Sigmoid colon (tissue), 7 donors: Measurements from ENCODE around the gene PCGF5. TPM values are rescaled to one million over a fixed set of nuclear protein-coding genes. Genes with fewer than 3 reads are reported as not detected.
"Not testable (repeated sequence)": the region's sequence is repeated elsewhere in the genome, so short reads cannot be mapped to it uniquely, and the experiment has no call there.

Experiments
- DNase-seq: peaks from one replicate; pipeline ENCODE4 v3.0.0-alpha.2; 2019
- H3K27ac ChIP-seq, 4 donors: fragments of 200-600 bp; sonication (generic); one replicate each; pipeline ENCODE4 v1.5.1; 2016 to 2019; ENCODE audit warnings: mild to moderate bottlenecking in 1 of 4
- H3K27me3 ChIP-seq, 3 donors: fragments of 200-600 bp; sonication (generic); one replicate each; pipeline ENCODE4 v1.5.1; 2019; ENCODE audit warnings: mild to moderate bottlenecking in 1 of 3
- H3K36me3 ChIP-seq, 4 donors: fragments of 200-600 bp; sonication (generic); one replicate each; pipeline ENCODE4 v1.5.1; 2016 to 2019
- H3K4me1 ChIP-seq, 4 donors: fragments of 200-600 bp; sonication (generic); one replicate each; pipeline ENCODE4 v1.5.1; 2017 to 2019
- H3K4me3 ChIP-seq, 4 donors: fragments of 200-600 bp; sonication (generic); one replicate each; pipeline ENCODE4 v1.5.1; 2017 to 2019; ENCODE audit warnings: mild to moderate bottlenecking in 2 of 4, moderate library complexity in 1 of 4
- H3K9me3 ChIP-seq, 4 donors: fragments of 200-600 bp in 3 of 4; sonication (generic) in 3 of 4; one replicate each; pipeline versions ENCODE4 v1.5.1 to v1.6.1; 2013 to 2019
- CTCF ChIP-seq, 4 experiments: fragments of 450-650 bp in 3 of 4; fragments of 200-600 bp in 1 of 4; IDR thresholded peaks; one replicate each; pipeline ENCODE4 v1.5.1; 2016 to 2019; ENCODE audit warnings: antibody characterized with exemption in 4 of 4, mild to moderate bottlenecking in 3 of 4, moderate library complexity in 2 of 4
- EP300 ChIP-seq, 4 donors: sonication (generic); formaldehyde crosslinking; IDR thresholded peaks; one replicate each; pipeline ENCODE4 v1.6.1; 2017; ENCODE audit warnings: antibody characterized with exemption in 4 of 4
- POLR2A ChIP-seq, 2 donors: fragments of 450-650 bp; IDR thresholded peaks; one replicate each; pipeline ENCODE4 v1.6.1; 2016; ENCODE audit warnings: antibody characterized with exemption in 2 of 2, mild to moderate bottlenecking in 2 of 2, moderate library complexity in 2 of 2
- POLR2AphosphoS5 ChIP-seq, 4 donors: sonication (generic); formaldehyde crosslinking; IDR thresholded peaks; one replicate each; pipeline ENCODE4 v1.6.1; 2017; ENCODE audit warnings: antibody characterized with exemption in 4 of 4
- WGBS, 2 donors: extraction: QIAGEN DNeasy Blood & Tissue Kit; methylation state at CpG; one replicate each; pipeline ENCODE4 v1.1.7; 2013; 5-methylcytosine and 5-hydroxymethylcytosine counted together
- intact Hi-C: fragments of 100-400 bp; cut with DNase I; formaldehyde crosslinking; loops from one replicate; pipeline ENCODE4 v1.15.1; 2023
- polyA plus RNA-seq, 3 donors: library from polyadenylated mRNA; stranded (reverse); fragments of 200-250 nt; gene quantifications; one replicate each; pipeline ENCODE4 v1.2.3, GENCODE V29; 2013
- total RNA-seq, 4 donors: library from RNA; depleted of rRNA; stranded (reverse); fragments of >200 nt; gene quantifications; one replicate each; pipeline ENCODE4 v1.1.0, GENCODE V29; 2016
- donor health status: healthy with polysubstance abuse.
- donor health status: Bipolar disorder and iron deficiency.
- donor health status: healthy.

The PCGF5 gene
- total and polyA plus RNA-seq, 7 donors, result 38.9 to 78.7 (median 49.6) TPM

GRCh38 chr10:91253300-91253699 is 32.8 kb downstream of the PCGF5 start:
- Histone ChIP-seq H3K4me3 (no peak overlapping the region), H3K9me3 (no peaks in the 10 kb centered on the region), H3K27ac (no peak overlapping the region), H3K4me1 (no peaks in the 10 kb centered on the region), H3K36me3 (peaks cover 0 to 52% (median 14%) of the 10 kb centered on the region in 4 donors), H3K27me3 (no peaks in the 10 kb centered on the region)
- DNase-seq, result no peak
- 95% methylated on average over 4 of the region's 4 CpGs for WGBS, 2 donors
- TF ChIP-seq EP300 (IDR thresholded peaks at IDR 0.05), result no peak
- no peak for TF ChIP-seq POLR2A (IDR thresholded peaks at IDR 0.05)
- TF ChIP-seq POLR2AphosphoS5 (IDR thresholded peaks at IDR 0.05), result no peak
- no peak for TF ChIP-seq CTCF (IDR thresholded peaks at IDR 0.05)
- intact Hi-C loops, result no loop called here

DNA sequence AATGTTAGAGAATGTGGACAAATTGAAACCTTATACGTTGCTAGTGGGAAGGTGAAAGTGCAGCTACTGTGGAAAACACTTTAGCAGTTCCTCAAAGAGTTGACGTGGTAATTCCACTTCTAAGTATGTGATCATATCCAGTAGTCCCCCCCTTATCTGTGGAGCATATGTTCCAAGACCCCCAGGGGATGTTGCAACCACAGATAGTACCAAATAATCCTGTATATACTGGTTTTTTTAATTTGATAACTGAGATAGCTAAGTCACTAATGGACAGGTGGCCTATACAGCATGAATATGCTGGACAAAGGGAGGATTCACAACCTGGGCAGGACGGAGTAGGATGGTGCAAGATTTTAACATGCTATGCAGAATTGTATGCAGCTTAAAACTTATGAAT is 36.8 kb downstream of the PCGF5 start:
- TF ChIP-seq POLR2A (IDR thresholded peaks at IDR 0.05) (no peak), POLR2AphosphoS5 (IDR thresholded peaks at IDR 0.05) (no peak), EP300 (IDR thresholded peaks at IDR 0.05) (no peak), CTCF (IDR thresholded peaks at IDR 0.05) (no peak)
- no peaks in the 10 kb centered on the region for H3K27me3 ChIP-seq
- no peaks in the 10 kb centered on the region for H3K9me3 ChIP-seq
- no peak for DNase-seq
- H3K4me1 ChIP-seq, result no peaks in the 10 kb centered on the region
- H3K36me3 ChIP-seq, result peaks cover 0 to 51% (median 14%) of the 10 kb centered on the region in 4 donors
- H3K27ac ChIP-seq, result no peak overlapping the region
- intact Hi-C loops, result no loop called here
- no peak overlapping the region for H3K4me3 ChIP-seq
- WGBS, 2 donors, result 91% methylated on average over 3 of the region's 3 CpGs

- peaks cover 0 to 20% (median 0%) of the 10 kb centered on the region in 4 donors for H3K36me3 ChIP-seq
These were observed 40.0 kb downstream of the PCGF5 start for GRCh38 chr10:91260417-91260816.

DNA sequence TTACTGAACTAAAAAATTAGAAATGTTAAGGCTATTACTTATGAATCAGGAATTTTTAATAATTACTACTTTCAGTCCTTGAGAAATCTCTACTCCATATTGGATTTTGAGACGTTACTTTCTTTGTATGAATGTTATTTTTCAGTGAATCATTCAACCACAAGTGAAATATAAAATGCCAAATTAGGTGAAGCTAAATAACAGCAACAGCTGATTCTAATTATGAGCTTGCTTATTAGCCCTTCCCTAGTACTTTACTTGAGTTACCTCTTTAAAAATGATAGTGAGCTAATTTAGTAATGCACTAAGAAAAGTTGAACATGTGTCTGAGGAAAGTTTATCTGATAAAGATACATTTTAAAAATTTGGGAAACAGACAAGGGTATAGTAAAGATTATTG is 51.4 kb downstream of the PCGF5 start:
- no peak for TF ChIP-seq POLR2A (IDR thresholded peaks at IDR 0.05)
- WGBS, 2 donors, result 93 to 94% methylated on average over 1 of the region's 1 CpG
- H3K27ac ChIP-seq, result no peak overlapping the region
- H3K4me1 ChIP-seq, result no peaks in the 10 kb centered on the region
- peaks cover 0 to 36% (median 5%) of the 10 kb centered on the region in 4 donors for H3K36me3 ChIP-seq
- intact Hi-C loops, result no loop called here
- H3K27me3 ChIP-seq, result no peaks in the 10 kb centered on the region
- DNase-seq, result no peak
- H3K9me3 ChIP-seq, result no peaks in the 10 kb centered on the region
- H3K4me3 ChIP-seq, result no peak overlapping the region

More at GRCh38 chr10:91260417-91260816, 40.0 kb downstream of the PCGF5 start:
- H3K4me3 ChIP-seq, intact Hi-C loops, H3K4me1 ChIP-seq, H3K9me3 ChIP-seq, H3K27ac ChIP-seq, DNase-seq, H3K27me3 ChIP-seq: not testable (repeated sequence)
- 90 to 96% methylated on average over 2 to 3 of the region's 3 CpGs for WGBS, 2 donors

- peaks cover 0 to 38% (median 17%) of the 10 kb centered on the region in 4 donors for H3K4me1 ChIP-seq
- no peak for DNase-seq
- intact Hi-C loops, result no loop called here
- no peak overlapping the region for H3K4me3 ChIP-seq
- 78 to 89% methylated on average over 6 of the region's 6 CpGs for WGBS, 2 donors
- H3K27ac ChIP-seq, result peak overlapping the region; percentile 52 to 72 (median 62)
- H3K27me3 ChIP-seq, result no peaks in the 10 kb centered on the region
- H3K9me3 ChIP-seq, result no peaks in the 10 kb centered on the region
- no peaks in the 10 kb centered on the region for H3K36me3 ChIP-seq
- TF ChIP-seq CTCF (IDR thresholded peaks at IDR 0.05) (no peak), POLR2AphosphoS5 (IDR thresholded peaks at IDR 0.05) (peak in 2 of 4 donors; percentile 51 to 65)
These were observed 64.1 kb downstream of the PCGF5 start for GRCh38 chr10:91284486-91285090.

DNA sequence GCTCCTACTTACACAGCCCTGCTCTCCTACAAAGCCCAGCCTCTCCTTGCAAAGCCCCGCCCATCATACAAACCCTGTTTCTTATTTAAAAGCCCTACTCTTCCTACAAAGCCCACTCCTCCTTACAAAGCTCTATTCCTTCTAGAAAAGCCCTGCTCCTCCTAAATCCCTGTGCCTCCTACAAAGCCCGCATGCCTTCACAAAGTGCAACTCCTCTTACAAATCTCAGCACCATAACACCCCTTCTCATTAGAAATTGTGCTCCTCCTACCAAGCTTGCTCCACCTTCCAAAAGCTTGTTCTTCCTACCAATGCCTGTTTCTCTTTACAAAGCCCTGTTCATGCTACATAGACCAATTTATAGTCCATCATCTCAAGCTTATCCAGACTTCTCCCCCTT is 66.1 kb downstream of the PCGF5 start:
- Histone ChIP-seq H3K27ac (no peak overlapping the region), H3K4me1 (peaks cover 0 to 38% (median 17%) of the 10 kb centered on the region in 4 donors), H3K4me3 (no peak overlapping the region), H3K36me3 (no peaks in the 10 kb centered on the region), H3K9me3 (no peaks in the 10 kb centered on the region), H3K27me3 (no peaks in the 10 kb centered on the region)
- DNase-seq, result no peak
- no peak for TF ChIP-seq POLR2A (IDR thresholded peaks at IDR 0.05)
- intact Hi-C loops, result no loop called here
- 72 to 87% methylated on average over 2 of the region's 2 CpGs for WGBS, 2 donors
